HG03139 (cell line): ENCODE measurements around the gene POU2F1.
A peak's percentile ranks its signal among the peaks of the same experiment; 100 is the strongest.

Experiments used
- ATAC-seq: cut with Tn5 transposase; IDR thresholded peaks from one replicate; pipeline ENCODE4 v1.9.1; 2021; ENCODE audit not compliant: unreplicated experiment

Gene POU2F1

GRCh38 chr1:167412920-167413319, 192.2 kb downstream of the POU2F1 start:
- no peak for ATAC-seq

- ATAC-seq: no peak
Observed at GRCh38 chr1:167413328-167413727, 192.6 kb downstream of the POU2F1 start.

- no peak for ATAC-seq
Observed at GRCh38 chr1:167416506-167416905, 195.8 kb downstream of the POU2F1 start.

DNA sequence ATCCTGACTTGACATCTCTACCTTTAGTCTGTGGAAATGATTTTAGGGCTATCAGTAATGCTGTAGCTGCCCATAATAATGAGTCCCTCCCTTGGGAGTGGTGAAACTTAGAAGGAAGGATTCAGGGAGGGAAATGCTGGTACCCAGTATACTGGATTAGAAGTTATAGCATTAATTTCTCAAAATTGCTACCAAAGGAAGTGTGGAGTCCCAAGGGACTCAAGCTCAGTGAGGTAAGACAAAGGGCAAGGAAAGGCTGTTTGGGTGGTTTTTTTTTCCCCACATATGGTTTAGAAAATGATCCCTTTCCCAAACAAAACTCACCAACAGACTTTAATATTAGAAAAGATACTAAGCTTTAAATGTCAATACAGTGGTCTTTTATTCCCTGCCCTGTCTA, 197.7 kb downstream of the POU2F1 start:
- no peak for ATAC-seq

GRCh38 chr1:167419245-167419644, 198.6 kb downstream of the POU2F1 start:
- no peak for ATAC-seq

- ATAC-seq: no peak
Observed at GRCh38 chr1:167420510-167420909, 199.8 kb downstream of the POU2F1 start.

- no peak for ATAC-seq
Observed at GRCh38 chr1:167423684-167424619, 203.3 kb downstream of the POU2F1 start.

DNA sequence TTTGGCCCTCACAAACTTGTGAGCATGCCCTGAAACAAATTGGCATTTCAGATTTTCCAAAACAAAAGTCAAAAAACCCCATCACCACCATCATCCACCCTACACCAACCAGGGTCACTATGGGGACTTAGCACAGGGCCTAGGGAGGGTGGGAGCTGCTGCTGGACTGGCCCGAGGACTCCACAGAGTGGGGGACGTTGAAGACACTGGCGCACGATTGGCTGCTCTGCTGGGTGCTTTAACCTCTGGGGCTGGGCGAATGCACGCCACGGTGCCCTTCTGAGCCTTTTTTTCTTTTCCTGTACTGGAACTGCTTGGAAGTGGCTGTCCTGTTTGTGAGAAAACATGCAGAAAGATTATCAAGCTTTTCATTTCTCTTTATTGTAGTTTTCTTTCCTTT, 204.8 kb downstream of the POU2F1 start:
- ATAC-seq: no peak

DNA sequence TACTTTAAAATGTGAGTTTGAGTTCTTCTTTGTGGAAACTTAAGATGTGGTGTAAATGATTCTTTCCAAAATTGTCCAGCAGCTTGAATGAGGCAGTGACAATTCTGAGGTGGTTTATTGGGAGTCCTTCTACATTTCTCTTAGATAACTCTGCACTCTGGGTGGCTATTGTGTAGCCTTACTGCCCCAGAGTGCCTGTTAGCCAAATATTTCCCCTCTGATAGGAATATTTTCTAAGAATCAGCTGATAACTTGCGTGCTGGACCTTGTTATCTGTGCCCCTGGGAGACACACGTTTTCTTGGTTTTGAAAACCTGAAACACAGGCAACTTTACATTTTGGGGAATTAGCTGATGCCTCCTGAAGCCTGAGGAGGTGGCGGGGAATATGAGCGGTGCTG, 206.0 kb downstream of the POU2F1 start:
- ATAC-seq: no peak

- ATAC-seq: no peak
Observed at GRCh38 chr1:167427848-167428247, 207.2 kb downstream of the POU2F1 start.

- no peak for ATAC-seq
Observed at GRCh38 chr1:167428395-167428794, 207.7 kb downstream of the POU2F1 start.

- ATAC-seq: no peak
Observed at GRCh38 chr1:167429612-167430011, 208.9 kb downstream of the POU2F1 start.

DNA sequence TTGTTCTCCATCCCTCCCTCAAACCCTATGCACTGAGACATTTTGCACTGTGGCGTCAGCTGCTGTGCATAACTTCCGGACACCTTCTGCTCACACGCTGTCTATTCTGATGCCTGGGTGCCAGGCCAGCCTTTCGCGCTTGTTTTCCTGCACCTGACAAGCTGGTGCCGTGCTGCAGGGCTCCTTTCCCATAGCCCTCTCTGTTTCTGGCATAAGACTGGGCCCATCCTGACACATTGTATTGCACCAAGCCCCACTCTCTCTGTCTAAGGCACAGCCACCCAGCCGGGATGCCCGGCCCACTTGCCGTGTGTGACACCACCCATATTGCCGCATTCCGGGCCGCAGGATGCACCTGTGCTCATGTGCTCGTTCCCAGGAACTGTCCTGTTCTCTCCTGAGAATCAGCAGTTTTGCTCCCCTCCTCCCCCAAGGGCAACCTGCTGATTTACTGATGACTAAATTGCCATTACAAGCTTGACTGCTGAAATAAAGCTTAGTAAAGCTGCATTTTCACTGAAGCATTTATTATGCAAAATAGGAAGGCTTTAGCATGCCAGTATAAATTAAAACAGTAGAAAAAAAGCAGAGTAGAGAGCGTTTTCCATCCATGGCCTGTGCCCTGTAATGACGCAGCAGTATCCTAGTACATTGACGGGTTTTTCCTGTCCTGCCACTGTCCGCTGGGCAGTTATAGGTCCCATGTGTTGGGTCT, 209.6 kb downstream of the POU2F1 start:
- ATAC-seq: peak; percentile 37

GRCh38 chr1:167430849-167431242, 210.2 kb downstream of the POU2F1 start:
- ATAC-seq: peak; percentile 4

DNA sequence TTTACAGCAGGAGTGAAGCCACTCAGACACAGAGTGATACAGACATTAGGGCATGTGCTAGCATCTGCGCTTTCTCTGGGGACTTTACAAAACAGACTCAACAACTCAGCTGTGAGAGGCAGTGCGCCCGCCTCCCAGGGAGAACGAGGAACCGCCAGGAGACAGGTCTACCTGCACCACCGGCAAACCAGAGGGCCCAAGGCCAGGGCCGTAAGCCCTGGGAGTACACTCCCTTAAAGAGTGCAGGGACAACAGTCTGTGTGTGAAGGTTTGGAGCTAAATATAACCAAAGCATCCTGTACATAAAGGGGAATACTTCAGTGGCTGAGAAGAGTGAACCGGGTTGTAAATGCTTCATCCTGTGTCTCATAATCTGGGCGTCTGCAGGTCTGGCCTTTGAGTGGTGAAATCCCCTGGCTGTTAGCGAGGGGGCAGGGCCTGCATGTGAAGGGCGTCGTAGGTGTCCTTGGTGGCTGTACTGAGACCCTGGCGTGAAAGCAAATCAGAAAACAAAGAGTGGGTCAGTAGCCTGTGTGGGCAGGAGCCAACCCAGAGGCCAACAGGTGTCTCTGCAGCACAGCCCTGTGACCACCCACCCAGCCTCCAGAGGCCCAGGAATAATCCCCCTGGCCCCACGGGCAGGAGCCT, 210.7 kb downstream of the POU2F1 start:
- ATAC-seq: peak; percentile 13

DNA sequence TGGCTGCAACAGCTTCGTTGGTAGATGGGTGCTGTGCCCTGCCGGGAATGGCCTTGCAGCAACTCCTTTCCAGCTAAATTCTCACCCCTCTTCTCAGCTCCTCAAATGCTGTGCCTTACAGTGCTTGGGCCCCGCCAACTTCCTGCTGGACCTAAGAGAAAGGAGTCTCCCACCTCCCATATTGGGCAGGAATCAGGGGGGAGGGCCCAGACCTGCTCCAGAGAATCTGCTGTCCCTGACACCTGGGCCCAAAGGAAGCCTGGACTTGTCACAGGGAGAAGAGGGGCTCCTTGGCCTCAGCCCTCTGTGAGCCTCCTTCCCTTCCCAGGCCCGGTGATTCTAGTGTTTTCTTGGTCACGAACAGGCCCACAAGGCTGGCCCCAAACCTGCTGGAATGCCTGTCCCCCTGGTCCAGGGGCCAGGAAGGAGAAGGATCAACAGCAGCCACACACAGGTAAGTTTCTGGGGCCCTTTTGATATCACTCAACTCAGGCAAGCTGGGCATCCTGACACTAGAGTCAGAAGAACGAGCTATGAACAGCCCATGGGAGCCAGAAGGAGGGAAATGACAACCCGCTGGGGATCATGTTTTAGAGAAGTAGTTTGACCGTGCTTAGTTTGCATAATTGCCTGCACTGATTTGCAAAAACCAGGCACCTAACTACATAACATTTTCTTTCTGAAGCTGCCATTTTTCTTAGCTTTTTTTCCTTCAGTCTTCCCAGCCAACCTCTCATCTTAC, 211.4 kb downstream of the POU2F1 start:
- no peak for ATAC-seq

DNA sequence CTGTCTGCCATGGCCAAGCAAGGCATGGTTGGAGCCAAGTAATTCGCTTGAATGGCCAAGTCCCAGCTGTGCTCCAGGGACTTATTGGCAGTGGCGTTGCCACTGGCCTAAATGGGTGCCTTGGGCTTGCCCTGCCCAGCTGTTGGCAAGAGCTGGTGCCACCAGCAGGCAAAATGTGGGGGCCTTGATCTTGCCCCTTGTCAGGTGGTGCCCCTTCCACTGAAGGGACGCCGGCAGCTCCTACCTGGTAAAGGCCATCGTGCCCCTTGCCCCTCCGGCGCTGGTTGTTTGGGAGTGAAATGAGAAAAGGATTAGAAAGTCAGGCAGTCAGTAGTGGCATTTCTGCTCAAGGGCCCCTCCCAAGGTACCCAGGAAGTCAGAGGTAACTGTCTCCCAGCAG, 212.1 kb downstream of the POU2F1 start:
- ATAC-seq: no peak

DNA sequence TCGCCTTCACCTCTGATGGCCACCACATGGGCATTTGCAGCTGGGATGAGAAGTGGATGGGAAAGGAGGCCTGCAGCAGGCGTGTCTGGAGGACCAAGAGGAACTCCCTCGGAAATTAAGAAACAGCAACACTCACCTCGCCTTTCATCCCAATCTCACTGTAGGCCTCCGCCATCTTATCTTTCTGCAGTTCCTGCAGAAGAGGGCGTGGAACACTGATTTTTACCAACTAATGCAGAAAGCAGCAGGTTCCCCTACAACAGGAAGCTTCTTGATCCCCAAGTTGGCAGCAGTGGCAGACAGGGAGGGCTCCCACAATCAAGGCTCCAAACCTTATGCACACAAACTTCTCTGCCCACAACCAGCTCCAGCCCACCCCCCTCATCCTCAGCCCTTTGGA, 213.2 kb downstream of the POU2F1 start:
- no peak for ATAC-seq

DNA sequence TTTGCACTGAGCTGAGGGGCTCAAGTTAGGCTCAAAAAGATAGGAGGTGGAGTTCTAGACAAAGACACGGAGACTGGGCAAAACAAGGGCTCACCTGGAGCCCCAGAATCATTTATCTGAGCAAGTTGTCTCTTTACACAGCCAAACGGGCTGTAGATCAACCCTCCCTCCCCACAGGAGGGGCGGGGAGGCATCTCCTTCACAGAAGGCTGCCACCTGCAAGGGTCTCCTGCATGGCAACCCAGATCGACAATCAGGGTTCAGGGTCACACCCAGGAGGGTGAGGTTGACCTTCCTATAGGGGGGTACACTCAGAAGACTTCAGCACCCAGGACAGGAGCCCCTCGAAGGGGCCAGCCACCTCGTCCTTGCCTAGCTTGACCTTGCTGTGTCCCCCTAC, 213.6 kb downstream of the POU2F1 start:
- ATAC-seq: no peak

DNA sequence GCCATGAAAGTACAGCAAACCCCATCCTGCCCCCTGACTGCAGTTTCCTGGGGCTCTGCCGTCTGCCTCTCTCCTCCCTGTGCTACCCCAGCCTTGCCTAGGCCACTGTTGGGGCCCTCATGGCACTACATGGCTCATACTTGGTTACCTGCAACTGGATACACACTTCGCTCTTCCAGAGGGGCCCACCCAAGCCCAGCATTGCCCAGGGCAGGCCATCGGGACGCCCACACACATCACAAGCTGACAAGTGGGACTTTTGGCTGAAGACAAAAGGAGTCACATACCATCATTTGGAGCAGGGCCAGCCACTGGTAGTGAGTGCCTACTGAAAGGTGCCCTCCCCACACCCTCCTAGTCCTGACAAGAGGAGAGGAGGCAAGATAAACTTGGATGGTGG, 214.8 kb downstream of the POU2F1 start:
- ATAC-seq: no peak
